Measurements from ENCODE around the gene MYL5.
"Not testable (repeated sequence)": the region's sequence is repeated elsewhere in the genome, so short reads cannot be mapped to it uniquely, and the experiment has no call there.

MYL5 gene

GRCh38 chr4:635066-635835 lies 39.1 kb upstream of the MYL5 start:
- not testable (repeated sequence) for H3K27ac ChIP-seq, H3K4me3 ChIP-seq

GRCh38 chr4:635851-636627 lies 38.3 kb upstream of the MYL5 start:
- H3K4me3 ChIP-seq, result no peak overlapping the region
- H3K27ac ChIP-seq, result no peak overlapping the region

GRCh38 chr4:636628-637159 lies 37.6 kb upstream of the MYL5 start:
- Histone ChIP-seq H3K4me3 (no peak overlapping the region), H3K27ac (no peak overlapping the region)

GRCh38 chr4:637536-638280 lies 36.6 kb upstream of the MYL5 start:
- Histone ChIP-seq H3K4me3 (no peak overlapping the region), H3K27ac (no peak overlapping the region)

GRCh38 chr4:642366-642765 lies 32.0 kb upstream of the MYL5 start:
- not testable (repeated sequence) for H3K4me3 ChIP-seq

GRCh38 chr4:646460-646859 lies 27.9 kb upstream of the MYL5 start:
- Histone ChIP-seq H3K27ac (no peak overlapping the region), H3K4me3 (no peak overlapping the region)

More at GRCh38 chr4:642366-642765, 32.0 kb upstream of the MYL5 start:
- H3K27ac ChIP-seq, result not testable (repeated sequence)

- Histone ChIP-seq H3K27ac (no peak overlapping the region), H3K4me3 (no peak overlapping the region)
These were observed 26.9 kb upstream of the MYL5 start for GRCh38 chr4:647481-647880.

GRCh38 chr4:648579-649292 lies 25.6 kb upstream of the MYL5 start:
- Histone ChIP-seq H3K4me3 (no peak overlapping the region), H3K27ac (no peak overlapping the region)

- Histone ChIP-seq H3K4me3 (no peak overlapping the region), H3K27ac (no peak overlapping the region)
These were observed 25.1 kb upstream of the MYL5 start for GRCh38 chr4:649293-649625.

- H3K27ac ChIP-seq, result no peak overlapping the region
- H3K4me3 ChIP-seq, result no peak overlapping the region
These were observed 24.5 kb upstream of the MYL5 start for GRCh38 chr4:649751-650310.

GRCh38 chr4:650461-650860 lies 23.9 kb upstream of the MYL5 start:
- no peak overlapping the region for H3K4me3 ChIP-seq
- no peak overlapping the region for H3K27ac ChIP-seq

- Histone ChIP-seq H3K4me3 (no peak overlapping the region), H3K27ac (no peak overlapping the region)
These were observed 23.1 kb upstream of the MYL5 start for GRCh38 chr4:650951-651883.

- Histone ChIP-seq H3K4me3 (no peak overlapping the region), H3K27ac (no peak overlapping the region)
These were observed 22.3 kb upstream of the MYL5 start for GRCh38 chr4:651884-652642.

- Histone ChIP-seq H3K27ac (no peak overlapping the region), H3K4me3 (no peak overlapping the region)
These were observed 21.1 kb upstream of the MYL5 start for GRCh38 chr4:653080-653821.

GRCh38 chr4:653831-654502 lies 20.4 kb upstream of the MYL5 start:
- no peak overlapping the region for H3K27ac ChIP-seq

GRCh38 chr4:654503-654845 lies 19.9 kb upstream of the MYL5 start:
- no peak overlapping the region for H3K27ac ChIP-seq
- H3K4me3 ChIP-seq, result no peak overlapping the region

More at GRCh38 chr4:653831-654502, 20.4 kb upstream of the MYL5 start:
- H3K4me3 ChIP-seq, result no peak overlapping the region
